Measurements from ENCODE around the gene CTNNAL1. TPM values are rescaled to one million over a fixed set of nuclear protein-coding genes. Genes with fewer than 3 reads are reported as not detected.

CTNNAL1 gene
- total and polyA plus RNA-seq, 2 donors (not counting 3 experiments of a cell fraction or from before 2014, with no cell fraction given): 29.5 to 76.2 TPM

- H3K27me3 ChIP-seq (ENCODE audit: control insufficient read depth in 2 of 2, insufficient read depth in 2 of 2, low read length in 2 of 2): no peaks in the 10 kb centered on the region
- no peak overlapping the region for H3K4me2 ChIP-seq (ENCODE audit: insufficient read depth, low read length)
- TF ChIP-seq POLR2A (IDR thresholded peaks at IDR 0.05; ENCODE audit: low read depth, low read length) (no peak), FOS (IDR thresholded peaks at IDR 0.05; ENCODE audit: borderline replicate concordance, insufficient read depth, low read length) (no peak), MYC (IDR thresholded peaks at IDR 0.05; ENCODE audit: low read depth, low read length) (no peak), EZH2 (IDR thresholded peaks at IDR 0.05; ENCODE audit: borderline replicate concordance, low read depth, low read length, severe bottlenecking) (no peak), MAX (IDR thresholded peaks at IDR 0.05; ENCODE audit: insufficient read depth, insufficient read length) (no peak), POLR2AphosphoS5 (IDR thresholded peaks at IDR 0.05; ENCODE audit: insufficient read depth, low read depth, low read length) (no peak), GATA2 (IDR thresholded peaks at IDR 0.05; ENCODE audit: insufficient read depth, insufficient read length, low read depth, low read length) (no peak), JUN (IDR thresholded peaks at IDR 0.05; ENCODE audit: borderline replicate concordance, insufficient read depth, insufficient read length, low read depth) (no peak), CTCF (IDR thresholded peaks at IDR 0.05; ENCODE audit: extremely low read depth in 1 of 2, insufficient read depth in 1 of 2, low read depth in 1 of 2, low read length in 2 of 2) (no peak)
- H3K9ac ChIP-seq (replicated peaks; ENCODE audit: extremely low read depth, insufficient read depth, low read length): no peak overlapping the region
- no peaks in the 10 kb centered on the region for H3K9me3 ChIP-seq (replicated peaks; ENCODE audit: control insufficient read depth, insufficient read depth, low read length)
- H3K9me1 ChIP-seq (replicated peaks; ENCODE audit: control insufficient read depth, extremely low read depth, insufficient read depth, low read length): no peaks in the 10 kb centered on the region
- DNase-seq (ENCODE audit: low read depth, low spot score): no peak
- H3K79me2 ChIP-seq (ENCODE audit: control insufficient read depth, insufficient read depth, low read length): no peaks in the 10 kb centered on the region
- H2AFZ ChIP-seq (ENCODE audit: low read depth, low read length): no peak overlapping the region
- no peak for FAIRE-seq
- no peak overlapping the region for H3K4me3 ChIP-seq (replicated peaks in 1 of 3; ENCODE audit: insufficient read depth in 1 of 3, low read depth in 1 of 3, low read length in 3 of 3)
- ChIA-PET CTCF (interaction anchor here (1.2 kb wide), 1 partner anchor 15 kb away, joined by 3 read pairs; no protein-coding TSS in a partner anchor), POLR2A (no interaction called here)
- H3K27ac ChIP-seq (ENCODE audit: insufficient read depth, low read depth, low read length): no peak overlapping the region
- peaks cover 7% of the 10 kb centered on the region for H3K4me1 ChIP-seq (ENCODE audit: control insufficient read depth, extremely low read depth, insufficient read depth, low read length)
- intact Hi-C loops (cut with micrococcal nuclease): no loop called here
- H3K36me3 ChIP-seq (ENCODE audit: control insufficient read depth in 2 of 2, extremely low read depth in 1 of 2, insufficient read depth in 2 of 2, low read length in 2 of 2): peaks cover 0 to 7% of the 10 kb centered on the region in 2 experiments
- H4K20me1 ChIP-seq (replicated peaks; ENCODE audit: control insufficient read depth, extremely low read depth, insufficient read depth, low read length): no peaks in the 10 kb centered on the region
- dilution Hi-C loops (cut with MboI; ENCODE audit: extremely low pct_ligation_motif_present, low sequenced_read_pairs): no loop called here
- BruUV-seq (replicated peaks): no TSS peak
Observed at GRCh38 chr9:109019420-109019819, 6.1 kb upstream of the CTNNAL1 start.
